RWPE2 (cell line): Measurements from ENCODE around the gene C1orf21.

Source experiments
- ATAC-seq: fragments of 200-7000 bp; cut with Tn5 transposase; 3 replicates; pipeline ENCODE4 v1.9.1; 2021; ENCODE audit warnings: low read depth
- DNase-seq: peaks from one replicate; pipeline ENCODE4 v3.0.0-alpha.2; 2020; ENCODE audit warnings: low spot score
- H3K27ac ChIP-seq: fragments of 450-650 bp; 2 replicates; pipeline ENCODE4 v1.5.1; 2017; ENCODE audit warnings: mild to moderate bottlenecking; ENCODE audit not compliant: poor library complexity, severe bottlenecking
- H3K27me3 ChIP-seq: fragments of 250-450 bp; sonication (Bioruptor Pico); 2 replicates; pipeline ENCODE4 v1.5.1; 2021; ENCODE audit warnings: mild to moderate bottlenecking, moderate library complexity; ENCODE audit not compliant: insufficient read depth, poor library complexity, severe bottlenecking
- H3K36me3 ChIP-seq: fragments of 250-450 bp; sonication (Bioruptor Pico); 2 replicates; pipeline ENCODE4 v1.5.1; 2020; ENCODE audit warnings: low read depth, mild to moderate bottlenecking, moderate library complexity
- H3K4me1 ChIP-seq: fragments of 250-450 bp; sonication (Bioruptor Pico); 2 replicates; pipeline ENCODE4 v1.5.1; 2021; ENCODE audit warnings: mild to moderate bottlenecking, moderate library complexity; ENCODE audit not compliant: insufficient read depth, poor library complexity, severe bottlenecking
- H3K4me3 ChIP-seq: fragments of 250-450 bp; sonication (Bioruptor Pico); 2 replicates; pipeline ENCODE4 v1.5.1; 2021; ENCODE audit warnings: mild to moderate bottlenecking, moderate library complexity; ENCODE audit not compliant: severe bottlenecking
- H3K9me3 ChIP-seq: fragments of 250-450 bp; sonication (Bioruptor Pico); 2 replicates; pipeline ENCODE4 v1.5.1; 2021; ENCODE audit warnings: mild to moderate bottlenecking, moderate library complexity; ENCODE audit not compliant: severe bottlenecking
- TF ChIP-seq, protein P1 (sequence below): fragments of 450-650 bp; IDR thresholded peaks from one replicate; pipeline ENCODE4 v1.5.1; 2017; ENCODE audit warnings: mild to moderate bottlenecking, moderate library complexity; ENCODE audit not compliant: poor library complexity, severe bottlenecking

The C1orf21 gene

DNA sequence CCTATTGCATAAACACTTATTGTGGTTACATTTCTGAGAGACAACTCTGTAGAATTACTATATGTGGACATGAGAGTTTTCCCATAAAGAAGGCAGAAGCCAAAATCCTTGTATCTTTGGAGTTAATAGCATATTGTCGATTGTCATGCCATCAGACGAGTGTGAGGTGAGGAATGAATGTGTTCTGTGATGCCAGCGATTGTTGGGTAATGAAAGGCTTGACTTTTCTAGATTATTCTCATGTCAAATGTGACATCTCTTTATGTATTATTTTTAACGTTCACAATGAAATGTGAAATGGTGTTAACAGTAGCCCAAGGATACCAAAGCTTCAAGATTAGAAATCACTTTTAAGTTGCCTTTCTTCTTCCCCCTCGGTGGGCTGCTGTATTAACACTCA is 84.9 kb downstream of the C1orf21 start:
- Histone ChIP-seq H3K27me3 (no peaks in the 10 kb centered on the region), H3K4me3 (no peak overlapping the region), H3K36me3 (no peaks in the 10 kb centered on the region; the same call in 1 of the 2 replicates), H3K27ac (no peak overlapping the region), H3K4me1 (no peaks in the 10 kb centered on the region), H3K9me3 (no peaks in the 10 kb centered on the region)
- ATAC-seq (no peak), DNase-seq (no peak)
- TF ChIP-seq, protein P1, sequence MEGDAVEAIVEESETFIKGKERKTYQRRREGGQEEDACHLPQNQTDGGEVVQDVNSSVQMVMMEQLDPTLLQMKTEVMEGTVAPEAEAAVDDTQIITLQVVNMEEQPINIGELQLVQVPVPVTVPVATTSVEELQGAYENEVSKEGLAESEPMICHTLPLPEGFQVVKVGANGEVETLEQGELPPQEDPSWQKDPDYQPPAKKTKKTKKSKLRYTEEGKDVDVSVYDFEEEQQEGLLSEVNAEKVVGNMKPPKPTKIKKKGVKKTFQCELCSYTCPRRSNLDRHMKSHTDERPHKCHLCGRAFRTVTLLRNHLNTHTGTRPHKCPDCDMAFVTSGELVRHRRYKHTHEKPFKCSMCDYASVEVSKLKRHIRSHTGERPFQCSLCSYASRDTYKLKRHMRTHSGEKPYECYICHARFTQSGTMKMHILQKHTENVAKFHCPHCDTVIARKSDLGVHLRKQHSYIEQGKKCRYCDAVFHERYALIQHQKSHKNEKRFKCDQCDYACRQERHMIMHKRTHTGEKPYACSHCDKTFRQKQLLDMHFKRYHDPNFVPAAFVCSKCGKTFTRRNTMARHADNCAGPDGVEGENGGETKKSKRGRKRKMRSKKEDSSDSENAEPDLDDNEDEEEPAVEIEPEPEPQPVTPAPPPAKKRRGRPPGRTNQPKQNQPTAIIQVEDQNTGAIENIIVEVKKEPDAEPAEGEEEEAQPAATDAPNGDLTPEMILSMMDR: no peak

- TF ChIP-seq, protein P1: no peak
- Histone ChIP-seq H3K36me3 (no peaks in the 10 kb centered on the region; the same call in 1 of the 2 replicates), H3K27ac (no peak overlapping the region), H3K27me3 (no peaks in the 10 kb centered on the region), H3K4me3 (no peak overlapping the region), H3K9me3 (no peaks in the 10 kb centered on the region), H3K4me1 (no peaks in the 10 kb centered on the region)
- no peak for DNase-seq
- no peak for ATAC-seq
Observed at GRCh38 chr1:184472136-184472535, 85.3 kb downstream of the C1orf21 start.

DNA sequence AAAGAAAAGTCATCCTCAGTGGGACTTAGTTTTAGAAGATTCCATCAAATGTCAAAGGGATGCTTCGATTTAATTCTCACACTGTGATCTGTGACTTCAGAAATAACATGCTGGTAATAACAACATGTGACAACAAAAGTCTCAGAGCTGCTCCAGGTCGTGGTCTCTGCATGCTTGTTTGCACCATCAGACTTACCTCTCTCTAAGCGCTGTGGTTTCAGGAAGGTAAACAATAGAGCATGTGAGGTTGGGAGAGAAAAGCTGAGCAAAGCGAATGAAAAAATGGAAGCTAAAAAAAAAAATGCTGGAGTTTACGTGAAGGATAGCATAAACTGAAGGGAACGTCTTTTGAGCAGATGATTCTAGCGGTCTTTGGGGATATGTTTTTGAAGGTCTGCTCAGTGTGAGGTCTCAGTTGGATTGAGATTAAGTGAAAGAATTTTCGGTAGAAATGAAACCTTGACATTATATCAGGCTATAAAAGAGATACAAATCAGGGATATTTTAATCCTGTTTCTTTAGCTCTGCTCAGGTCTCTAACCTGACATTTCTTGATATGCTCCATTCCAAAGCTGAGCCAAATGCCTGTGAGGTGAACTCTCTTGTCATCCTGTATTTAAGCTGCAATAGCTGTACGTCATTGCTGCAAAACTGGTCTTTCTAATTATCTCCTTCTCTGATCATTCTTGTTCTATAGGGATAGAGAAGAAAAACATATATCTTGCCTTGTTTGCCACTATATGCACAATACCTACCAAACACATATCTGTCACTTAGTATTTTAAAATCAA is 86.5 kb downstream of the C1orf21 start:
- no peaks in the 10 kb centered on the region for H3K27me3 ChIP-seq
- H3K27ac ChIP-seq: no peak overlapping the region
- H3K36me3 ChIP-seq: no peaks in the 10 kb centered on the region; the same call in 1 of the 2 replicates
- no peak overlapping the region for H3K4me3 ChIP-seq
- ATAC-seq (no peak), DNase-seq (no peak)
- H3K9me3 ChIP-seq: no peaks in the 10 kb centered on the region
- TF ChIP-seq, protein P1: no peak
- no peaks in the 10 kb centered on the region for H3K4me1 ChIP-seq

DNA sequence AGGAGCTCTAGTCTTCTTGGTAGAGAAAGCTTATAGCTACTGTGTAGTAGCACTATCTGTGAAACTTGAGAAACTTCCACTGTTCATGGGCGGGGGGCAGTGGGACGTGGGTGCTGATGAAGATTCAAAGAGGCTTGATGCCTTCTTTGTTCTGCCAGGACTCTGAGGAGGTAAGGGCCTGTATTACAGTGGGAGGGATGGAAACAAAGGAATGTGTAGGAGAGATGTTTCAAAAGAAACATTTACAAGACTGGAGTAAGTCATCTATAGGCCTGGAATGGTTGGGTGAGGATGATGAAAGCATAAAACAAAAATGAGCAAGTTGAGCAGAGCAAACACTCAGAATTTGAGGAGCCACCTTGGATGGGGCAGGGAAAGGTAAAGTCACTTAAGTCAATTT is 89.4 kb downstream of the C1orf21 start:
- no peaks in the 10 kb centered on the region for H3K4me1 ChIP-seq
- no peak overlapping the region for H3K4me3 ChIP-seq
- DNase-seq (no peak), ATAC-seq (no peak)
- TF ChIP-seq, protein P1: no peak
- no peaks in the 10 kb centered on the region for H3K9me3 ChIP-seq
- H3K36me3 ChIP-seq: no peaks in the 10 kb centered on the region; the same call in 1 of the 2 replicates
- no peak overlapping the region for H3K27ac ChIP-seq
- H3K27me3 ChIP-seq: no peaks in the 10 kb centered on the region
